ENCODE results near the gene TMEM163.

TMEM163 gene

DNA sequence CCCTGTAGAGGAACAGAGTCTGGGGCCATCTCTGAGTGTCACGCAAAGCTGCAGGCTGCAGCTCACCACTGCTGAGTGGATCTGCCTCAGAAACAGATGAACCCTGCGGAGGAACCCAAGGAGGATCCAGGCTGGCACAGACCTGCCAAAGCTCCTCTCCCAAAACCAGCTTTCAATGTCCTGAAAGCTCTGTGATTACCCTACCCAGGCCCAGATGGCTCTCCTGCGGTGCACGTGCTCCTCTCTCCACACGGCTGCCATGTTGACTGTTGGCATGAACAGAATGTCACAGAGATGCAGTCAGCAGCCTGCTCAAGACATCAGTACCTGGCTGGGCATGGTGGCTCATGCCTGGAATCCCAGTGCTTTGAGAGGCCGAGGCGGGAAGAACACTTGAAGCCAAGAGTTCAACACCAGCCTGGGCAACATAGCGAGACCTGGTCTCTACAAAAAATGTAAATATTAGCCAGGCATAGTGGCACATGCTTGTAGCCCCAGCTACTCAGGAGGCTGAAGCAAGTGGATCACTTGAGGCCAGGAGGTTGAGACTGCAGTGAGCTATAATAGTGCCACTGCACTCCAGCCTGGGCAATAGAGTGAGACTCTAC, 248.1 kb downstream of the TMEM163 start:
- DNase-seq: no peak

- no peak for DNase-seq
These were observed 249.2 kb downstream of the TMEM163 start for GRCh38 chr2:134469516-134470115.

DNA sequence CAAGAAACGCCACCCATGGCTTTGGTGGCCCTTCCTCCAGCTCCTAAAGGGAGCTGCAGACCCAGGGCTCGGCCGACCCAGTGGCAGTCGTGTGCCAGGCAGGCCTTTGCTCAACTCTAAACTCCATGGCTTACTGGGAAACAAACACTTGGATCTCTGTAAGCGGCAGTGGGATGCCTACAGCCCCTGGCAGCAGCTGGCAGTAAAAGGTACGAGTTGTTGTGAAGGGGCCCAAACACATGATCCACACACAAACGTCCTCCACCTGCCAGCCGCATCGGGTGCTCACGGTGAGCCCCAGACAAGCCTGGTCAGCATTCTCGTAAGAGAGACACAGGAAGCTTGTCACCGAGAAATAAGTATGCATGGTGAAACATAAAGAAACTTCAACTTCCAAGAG, 250.0 kb downstream of the TMEM163 start:
- no peak for DNase-seq

DNA sequence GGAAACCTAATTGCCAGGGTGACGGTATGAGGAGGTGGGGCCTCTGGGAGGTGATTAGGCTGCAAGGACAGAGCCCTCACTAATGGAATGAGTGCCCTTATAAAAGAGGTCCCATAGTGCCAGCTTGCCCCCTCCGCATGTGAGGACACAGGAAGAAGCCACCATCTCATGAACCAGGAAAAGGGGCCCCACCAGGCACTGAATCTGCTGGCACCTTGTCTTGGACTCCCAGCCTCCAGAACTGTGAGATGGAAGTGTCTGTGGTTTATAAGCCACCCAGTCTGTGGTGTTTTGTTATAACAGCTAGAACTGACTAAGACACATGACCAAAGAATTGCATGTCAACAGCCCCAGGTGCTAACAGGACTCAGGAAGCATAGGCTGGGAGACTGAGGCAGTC, 250.6 kb downstream of the TMEM163 start:
- no peak for DNase-seq

- peak; percentile 11 for DNase-seq
These were observed 252.7 kb downstream of the TMEM163 start for GRCh38 chr2:134466141-134466540.

- no peak for DNase-seq
These were observed 253.3 kb downstream of the TMEM163 start for GRCh38 chr2:134465228-134466105.

GRCh38 chr2:134463699-134464022, 255.1 kb downstream of the TMEM163 start:
- DNase-seq: no peak

DNA sequence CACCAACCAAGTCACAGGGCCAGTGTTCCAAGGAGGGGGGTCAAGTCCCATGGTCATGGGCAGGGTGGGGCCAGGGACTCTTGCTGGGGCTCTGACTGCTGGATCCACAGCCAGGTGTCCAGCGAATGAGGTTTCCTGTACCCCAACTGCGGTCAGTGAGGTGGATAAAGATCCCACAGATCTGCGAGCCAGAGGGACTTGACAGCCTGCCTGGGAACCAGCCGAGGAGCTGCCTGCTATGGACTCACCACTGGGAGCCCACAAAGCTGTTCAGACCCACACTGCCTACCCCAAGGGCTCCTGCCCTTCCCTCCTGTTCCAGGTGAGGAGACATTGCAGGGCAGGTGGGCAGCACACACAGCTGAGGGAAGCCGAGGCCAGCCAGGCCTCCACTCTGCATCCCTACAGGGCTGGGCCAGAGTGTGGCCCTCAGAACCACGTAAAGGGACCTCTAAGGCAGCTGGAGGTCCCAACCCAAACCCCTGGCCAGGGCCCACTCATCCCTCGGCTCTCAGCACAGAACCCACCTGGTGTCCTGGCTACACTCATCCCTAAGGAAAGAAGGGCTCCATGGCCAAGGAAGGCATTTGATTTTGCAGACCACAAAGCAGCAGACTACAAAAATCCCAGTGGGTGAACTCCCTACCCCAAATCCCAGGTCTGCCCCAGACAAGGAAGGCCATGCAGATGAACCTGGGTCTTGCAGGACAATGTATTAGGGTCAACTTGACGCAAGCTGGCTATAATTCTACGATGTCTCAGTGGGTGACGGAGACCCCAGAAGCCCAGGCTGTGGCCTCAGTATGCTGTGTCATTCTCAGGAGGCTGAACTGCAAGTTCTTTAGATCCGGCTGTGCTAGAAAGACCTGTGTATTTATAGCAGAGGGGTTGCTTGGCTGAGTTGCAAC, 255.8 kb downstream of the TMEM163 start:
- no peak for DNase-seq

GRCh38 chr2:134462275-134462674, 256.5 kb downstream of the TMEM163 start:
- DNase-seq: no peak

- DNase-seq: no peak
These were observed 257.3 kb downstream of the TMEM163 start for GRCh38 chr2:134461511-134461910.

DNA sequence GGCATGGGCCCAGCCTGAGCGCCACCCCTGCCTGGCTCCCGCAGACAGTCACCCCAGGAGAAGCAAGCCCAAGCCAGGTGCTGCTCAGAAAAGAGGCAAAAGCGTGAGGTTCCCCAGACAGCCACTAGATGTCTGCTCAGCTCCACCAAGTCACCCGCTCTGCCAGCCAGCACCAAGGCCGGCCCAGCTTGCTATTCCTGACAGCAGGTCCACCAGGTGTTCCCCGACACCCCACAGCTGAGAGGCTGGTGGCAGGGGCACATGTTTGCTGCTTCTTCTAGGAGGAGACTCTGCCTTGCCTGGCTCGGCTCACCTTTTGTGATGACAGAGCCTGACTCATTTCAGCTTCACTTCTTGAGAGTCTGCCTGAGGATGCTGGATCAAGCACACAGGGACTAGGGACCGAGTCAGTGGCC, 258.2 kb downstream of the TMEM163 start:
- peak; percentile 59 for DNase-seq

DNA sequence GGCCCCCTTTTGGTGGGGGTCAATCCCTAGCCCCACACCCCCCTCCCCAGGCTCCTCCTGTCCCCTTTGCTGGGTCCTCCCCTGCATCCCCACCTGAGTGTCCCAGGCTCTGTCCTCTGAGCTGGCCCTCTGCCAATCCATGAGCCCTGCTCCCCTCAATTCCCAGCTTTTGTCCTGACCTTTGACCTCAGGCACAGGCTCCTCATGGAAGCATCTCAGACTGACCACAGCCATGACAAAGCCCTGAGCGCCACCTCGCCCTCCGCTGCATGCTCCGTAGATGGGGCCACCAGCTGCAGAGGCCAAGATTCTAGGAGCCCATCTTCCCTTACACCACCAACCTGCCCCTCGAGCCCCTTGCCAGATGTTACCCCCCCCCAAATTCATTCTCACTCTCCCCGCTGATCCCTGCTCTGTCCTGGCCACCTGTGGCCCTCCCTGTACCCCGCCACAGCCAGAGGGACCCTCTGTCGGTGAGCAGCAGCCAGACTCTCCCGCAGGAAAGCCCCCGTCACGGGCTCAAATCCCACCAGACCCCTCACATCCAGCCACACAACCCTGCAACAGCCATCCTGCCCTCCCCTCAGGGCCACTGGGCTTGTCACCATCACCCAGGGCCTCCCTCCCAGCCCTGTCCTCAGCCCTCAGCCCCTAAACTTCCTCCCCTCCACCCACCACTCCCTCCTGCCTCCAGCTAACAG, 258.9 kb downstream of the TMEM163 start:
- no peak for DNase-seq

DNA sequence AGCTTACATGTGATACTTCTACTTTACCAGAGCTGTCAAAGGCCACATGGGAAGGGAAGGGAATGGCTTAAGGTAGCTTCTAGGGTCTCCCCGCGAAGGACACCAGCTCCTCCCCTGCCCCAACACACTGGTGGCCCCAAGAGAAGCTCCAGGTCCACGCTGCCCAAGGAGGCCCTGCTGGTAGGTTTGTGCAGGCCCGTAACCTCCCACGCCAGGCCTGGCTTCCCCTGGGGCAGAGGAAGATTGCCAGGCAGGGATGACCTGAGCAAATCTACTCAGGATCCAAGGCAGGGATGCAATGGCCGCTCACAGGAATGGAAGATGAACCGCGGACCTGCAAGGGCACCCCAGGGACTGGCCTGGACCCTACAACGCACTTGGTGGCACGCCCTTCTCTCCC, 259.9 kb downstream of the TMEM163 start:
- no peak for DNase-seq

DNA sequence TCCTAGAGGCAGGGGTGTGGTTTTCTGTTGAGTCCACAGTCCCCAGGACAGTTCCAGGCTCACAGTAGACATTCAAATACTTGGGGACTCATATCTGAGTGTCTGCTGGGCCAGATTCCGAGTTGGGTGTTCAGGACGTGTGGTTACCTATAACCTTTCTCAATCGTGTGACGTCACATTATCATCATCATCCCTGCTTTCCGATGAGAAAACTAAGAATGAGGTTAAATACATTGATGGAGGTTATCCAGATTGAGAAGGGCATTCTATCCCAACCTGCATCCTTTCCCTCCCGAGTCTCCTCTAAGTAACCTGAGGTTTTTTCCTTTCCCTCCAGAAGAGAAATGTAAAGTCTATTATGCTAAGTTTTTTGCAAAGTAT, 260.3 kb downstream of the TMEM163 start:
- DNase-seq: no peak

GRCh38 chr2:134457765-134458472, 260.9 kb downstream of the TMEM163 start:
- peak; percentile 27 for DNase-seq

GRCh38 chr2:134457353-134457752, 261.4 kb downstream of the TMEM163 start:
- no peak for DNase-seq

GRCh38 chr2:134455426-134455825, 263.4 kb downstream of the TMEM163 start:
- no peak for DNase-seq

DNA sequence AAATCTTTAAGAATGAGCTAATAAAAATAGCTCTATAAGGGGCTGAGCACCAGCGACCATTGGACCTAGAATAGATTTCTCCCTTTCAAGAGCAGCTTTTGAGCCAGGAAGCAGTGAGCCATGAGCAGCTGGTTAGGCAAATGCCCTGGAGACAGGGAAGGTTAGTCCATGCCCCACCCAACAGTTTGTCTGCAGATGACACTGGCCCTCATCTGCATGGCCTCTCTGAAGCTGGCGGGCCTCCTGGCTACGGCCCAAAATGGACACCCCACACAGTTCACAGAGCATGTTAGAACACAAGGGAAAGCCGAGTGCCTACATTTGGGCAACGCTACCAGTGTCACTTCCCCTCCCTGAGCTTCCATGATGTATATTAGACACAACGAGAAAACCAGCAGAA, 263.9 kb downstream of the TMEM163 start:
- no peak for DNase-seq

- no peak for DNase-seq
These were observed 264.4 kb downstream of the TMEM163 start for GRCh38 chr2:134454426-134454825.

- DNase-seq: no peak
These were observed 264.8 kb downstream of the TMEM163 start for GRCh38 chr2:134453973-134454372.

DNA sequence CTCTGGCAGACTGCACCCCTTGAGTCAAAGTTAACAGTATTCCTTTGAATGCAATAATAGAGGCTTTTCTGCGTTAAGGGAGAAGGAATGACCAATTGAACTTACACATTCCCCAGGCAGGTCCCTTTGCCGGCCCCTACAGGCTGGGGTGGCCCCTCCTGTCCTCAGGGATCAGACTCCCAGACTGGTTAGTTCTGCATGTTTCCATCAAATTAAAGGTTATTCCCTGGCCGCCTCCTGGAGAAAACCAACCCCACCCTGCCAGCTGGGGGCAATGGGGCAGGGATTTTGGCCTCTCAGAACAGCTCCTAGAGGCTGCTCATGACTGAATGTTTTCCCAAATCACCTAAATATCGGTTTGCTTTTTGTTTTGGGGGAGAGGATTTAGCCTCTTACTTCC, 265.3 kb downstream of the TMEM163 start:
- DNase-seq: no peak
